Tibial nerve (tissue), 3 donors: ENCODE results near the gene KIT.

Source experiments
- EP300 ChIP-seq, 2 donors: sonication (generic); formaldehyde crosslinking; IDR thresholded peaks; one replicate each; pipeline ENCODE4 v1.6.1; 2017; ENCODE audit warnings: antibody characterized with exemption in 2 of 2, mild to moderate bottlenecking in 1 of 2
- POLR2A ChIP-seq, 2 donors: fragments of 450-650 bp; IDR thresholded peaks; one replicate each; pipeline ENCODE4 v1.6.1; 2017; ENCODE audit warnings: antibody characterized with exemption in 2 of 2, mild to moderate bottlenecking in 2 of 2, moderate library complexity in 2 of 2

DNA sequence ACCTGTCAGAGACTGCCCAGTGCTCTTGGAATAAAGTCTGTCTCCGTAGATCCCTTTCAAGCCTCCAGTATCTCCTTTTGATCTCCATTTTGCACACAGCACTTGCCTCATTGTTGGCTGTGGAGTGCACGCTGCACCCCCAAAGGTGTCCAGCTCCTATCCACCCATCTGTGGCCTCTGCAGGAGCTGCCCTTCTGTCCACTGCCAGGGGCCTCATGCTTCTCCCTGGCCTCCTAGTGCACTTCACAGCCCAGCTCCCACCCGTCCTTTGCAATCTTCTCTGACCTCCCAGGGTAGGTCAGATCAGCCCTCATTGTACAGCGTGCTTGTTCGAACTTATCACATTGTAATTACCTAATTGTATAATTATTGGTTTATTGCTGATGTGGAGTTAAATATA, 18.9 kb downstream of the KIT start:
- TF ChIP-seq POLR2A (IDR thresholded peaks at IDR 0.05) (no peak), EP300 (IDR thresholded peaks at IDR 0.05) (no peak)
